ENCODE data around the gene NAXD. TPM values are rescaled to one million over a fixed set of nuclear protein-coding genes. Genes with fewer than 3 reads are reported as not detected.
"Not testable (repeated sequence)": the region's sequence is repeated elsewhere in the genome, so short reads cannot be mapped to it uniquely, and the experiment has no call there.

The NAXD gene
- total and polyA plus RNA-seq, 2 experiments from 2014 or later, result 16.9 to 18.5 TPM

DNA sequence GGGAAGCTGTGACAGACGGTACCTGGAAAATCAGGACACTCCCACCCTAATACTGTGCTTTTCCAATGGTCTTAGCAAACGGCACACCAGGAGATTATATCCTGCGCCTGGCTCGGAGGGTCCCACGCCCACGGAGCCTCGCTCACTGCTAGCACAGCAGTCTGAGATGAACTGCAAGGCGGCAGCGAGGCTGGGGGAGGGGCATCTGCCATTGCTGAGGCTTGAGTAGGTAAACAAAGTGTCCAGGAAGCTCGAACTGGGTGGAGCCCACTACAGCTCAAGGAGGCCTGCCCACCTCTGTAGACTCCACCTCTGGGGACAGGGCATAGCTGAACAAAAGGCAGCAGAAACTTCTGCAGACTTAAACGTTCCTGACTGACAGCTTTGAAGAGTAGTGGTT, 54.5 kb downstream of the NAXD start:
- not testable (repeated sequence) for H3K4me1 Mint-ChIP-seq; H3K27ac Mint-ChIP-seq; H3F3A ChIP-seq (replicated peaks; ENCODE audit: low read depth); H3K27ac ChIP-seq (ENCODE audit: low read depth); DNase-seq (ENCODE audit: low spot score); H2AFZ ChIP-seq; H3K9me2 ChIP-seq (ENCODE audit: insufficient read depth); ATAC-seq; H3K4me1 ChIP-seq (ENCODE audit: insufficient read depth); H3K4me3 Mint-ChIP-seq; H3K4me3 ChIP-seq; H4K20me1 ChIP-seq (replicated peaks; ENCODE audit: insufficient read depth); H3K4me2 ChIP-seq; H3K27me3 ChIP-seq (ENCODE audit: insufficient read depth); H3K27me3 Mint-ChIP-seq (ENCODE audit: insufficient read depth, low read depth, poor library complexity)
- H3K36me3 Mint-ChIP-seq (ENCODE audit: low read depth), result peaks cover 94% of the 10 kb centered on the region
- H3K9me3 Mint-ChIP-seq, result peaks cover 45% of the 10 kb centered on the region
- Histone ChIP-seq H3K36me3 (ENCODE audit: insufficient read depth) (peaks cover 31% of the 10 kb centered on the region), H3K79me2 (replicated peaks; ENCODE audit: insufficient read depth) (0 out of 2 replicates have a peak, but pooled peaks cover 11% of the 10 kb centered on the region)

DNA sequence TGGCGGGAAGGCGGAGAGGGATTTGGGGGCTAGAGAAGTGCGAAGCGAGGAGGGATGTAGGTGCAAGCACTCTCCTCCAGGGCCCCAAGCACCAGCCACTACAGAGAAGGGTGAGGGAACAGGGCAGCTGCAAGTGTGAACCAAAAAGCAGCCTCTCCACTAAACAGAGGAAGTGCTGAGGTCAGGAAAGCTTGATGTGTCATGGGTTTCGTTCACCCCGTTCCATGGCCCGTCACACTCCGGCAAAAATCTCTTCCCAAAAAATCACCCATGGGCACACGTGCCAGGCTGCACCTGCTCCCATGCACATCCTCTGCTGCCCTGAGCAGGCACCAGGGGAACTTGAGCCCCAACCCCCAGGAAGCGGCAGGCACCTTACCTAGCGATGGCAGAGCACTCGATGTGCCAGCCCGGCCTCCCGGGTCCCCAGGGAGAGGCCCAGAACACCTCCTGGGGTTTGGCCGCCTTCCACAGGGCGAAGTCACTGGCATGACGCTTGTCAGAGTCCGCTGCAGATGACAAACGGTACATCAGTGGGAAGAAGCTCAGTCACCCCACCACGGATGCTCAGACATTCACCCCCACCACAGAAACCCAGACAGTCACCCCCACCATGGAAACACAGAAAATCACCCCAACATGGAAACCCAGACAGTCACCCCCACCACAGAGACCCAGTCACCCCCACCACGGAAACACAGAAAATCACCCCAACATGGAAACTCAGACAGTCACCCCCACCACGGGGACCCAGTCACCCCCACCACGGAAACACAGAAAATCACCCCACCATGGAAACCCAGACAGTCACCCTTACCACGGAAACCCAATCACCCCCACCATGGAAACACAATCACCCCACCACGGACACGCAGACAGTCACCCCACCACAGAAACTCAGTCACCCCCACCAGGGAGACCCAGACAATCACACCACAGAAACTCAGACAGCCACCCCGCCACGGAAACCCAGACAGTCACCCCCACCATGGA, 61.5 kb downstream of the NAXD start:
- Histone ChIP-seq H3K4me3 (no peak overlapping the region), H3K4me2 (no peak overlapping the region), H3K36me3 (ENCODE audit: insufficient read depth) (peaks cover 7% of the 10 kb centered on the region; the same call in 1 of the 2 replicates), H3K4me1 (ENCODE audit: insufficient read depth) (no peaks in the 10 kb centered on the region), H2AFZ (no peak overlapping the region), H3K27me3 (ENCODE audit: insufficient read depth) (no peaks in the 10 kb centered on the region), H3K79me2 (replicated peaks; ENCODE audit: insufficient read depth) (0 out of 2 replicates have a peak, but pooled peaks cover 11% of the 10 kb centered on the region), H4K20me1 (replicated peaks; ENCODE audit: insufficient read depth) (no peaks in the 10 kb centered on the region), H3F3A (replicated peaks; ENCODE audit: low read depth) (no peaks in the 10 kb centered on the region), H3K27ac (ENCODE audit: low read depth) (no peak overlapping the region), H3K9me2 (ENCODE audit: insufficient read depth) (no peaks in the 10 kb centered on the region)
- Mint-ChIP-seq H3K36me3 (ENCODE audit: low read depth) (peaks cover 71% of the 10 kb centered on the region), H3K27me3 (ENCODE audit: insufficient read depth, low read depth, poor library complexity) (peaks cover 6% of the 10 kb centered on the region), H3K4me3 (no peak overlapping the region), H3K4me1 (no peaks in the 10 kb centered on the region), H3K27ac (no peak overlapping the region), H3K9me3 (peaks cover 5% of the 10 kb centered on the region)
- no peak for ATAC-seq
- DNase-seq (ENCODE audit: low spot score), result no peak
- no peak for TF ChIP-seq JUNB (IDR thresholded peaks at IDR 0.05; ENCODE audit: unreplicated experiment)
- no peak for TF ChIP-seq ZNF462 (CRISPR knock-in tag; IDR thresholded peaks at IDR 0.05)
- TF ChIP-seq, protein P1, sequence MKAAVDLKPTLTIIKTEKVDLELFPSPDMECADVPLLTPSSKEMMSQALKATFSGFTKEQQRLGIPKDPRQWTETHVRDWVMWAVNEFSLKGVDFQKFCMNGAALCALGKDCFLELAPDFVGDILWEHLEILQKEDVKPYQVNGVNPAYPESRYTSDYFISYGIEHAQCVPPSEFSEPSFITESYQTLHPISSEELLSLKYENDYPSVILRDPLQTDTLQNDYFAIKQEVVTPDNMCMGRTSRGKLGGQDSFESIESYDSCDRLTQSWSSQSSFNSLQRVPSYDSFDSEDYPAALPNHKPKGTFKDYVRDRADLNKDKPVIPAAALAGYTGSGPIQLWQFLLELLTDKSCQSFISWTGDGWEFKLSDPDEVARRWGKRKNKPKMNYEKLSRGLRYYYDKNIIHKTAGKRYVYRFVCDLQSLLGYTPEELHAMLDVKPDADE (IDR thresholded peaks at IDR 0.05), result no peak
- no peak for TF ChIP-seq POLR2AphosphoS5 (IDR thresholded peaks at IDR 0.05; ENCODE audit: low read depth)
- TF ChIP-seq EZH2 (IDR thresholded peaks at IDR 0.05; ENCODE audit: low read depth, unreplicated experiment), result no peak
- no peak for TF ChIP-seq NANOG (IDR thresholded peaks at IDR 0.05; ENCODE audit: borderline replicate concordance)
- no peak for TF ChIP-seq ZNF331 (CRISPR knock-in tag; IDR thresholded peaks at IDR 0.05; ENCODE audit: low read depth)
- no peak for TF ChIP-seq CTCF (conservative IDR thresholded peaks at IDR 0.05; ENCODE audit: low read depth in 2 of 2)
- no peak for TF ChIP-seq CREB1 (CRISPR knock-in tag; IDR thresholded peaks at IDR 0.05; ENCODE audit: low read depth)
- no peak for TF ChIP-seq EZH2phosphoT487 (IDR thresholded peaks at IDR 0.05; ENCODE audit: unreplicated experiment)
- no peak for TF ChIP-seq STAT1 (IDR thresholded peaks at IDR 0.05; ENCODE audit: unreplicated experiment)
- TF ChIP-seq ZNF114 (CRISPR knock-in tag; IDR thresholded peaks at IDR 0.05), result no peak

All from GM23338 (cell line).